ENCODE data around the gene DFFB.
"Not testable (repeated sequence)": the region's sequence is repeated elsewhere in the genome, so short reads cannot be mapped to it uniquely, and the experiment has no call there.

Gene DFFB

DNA sequence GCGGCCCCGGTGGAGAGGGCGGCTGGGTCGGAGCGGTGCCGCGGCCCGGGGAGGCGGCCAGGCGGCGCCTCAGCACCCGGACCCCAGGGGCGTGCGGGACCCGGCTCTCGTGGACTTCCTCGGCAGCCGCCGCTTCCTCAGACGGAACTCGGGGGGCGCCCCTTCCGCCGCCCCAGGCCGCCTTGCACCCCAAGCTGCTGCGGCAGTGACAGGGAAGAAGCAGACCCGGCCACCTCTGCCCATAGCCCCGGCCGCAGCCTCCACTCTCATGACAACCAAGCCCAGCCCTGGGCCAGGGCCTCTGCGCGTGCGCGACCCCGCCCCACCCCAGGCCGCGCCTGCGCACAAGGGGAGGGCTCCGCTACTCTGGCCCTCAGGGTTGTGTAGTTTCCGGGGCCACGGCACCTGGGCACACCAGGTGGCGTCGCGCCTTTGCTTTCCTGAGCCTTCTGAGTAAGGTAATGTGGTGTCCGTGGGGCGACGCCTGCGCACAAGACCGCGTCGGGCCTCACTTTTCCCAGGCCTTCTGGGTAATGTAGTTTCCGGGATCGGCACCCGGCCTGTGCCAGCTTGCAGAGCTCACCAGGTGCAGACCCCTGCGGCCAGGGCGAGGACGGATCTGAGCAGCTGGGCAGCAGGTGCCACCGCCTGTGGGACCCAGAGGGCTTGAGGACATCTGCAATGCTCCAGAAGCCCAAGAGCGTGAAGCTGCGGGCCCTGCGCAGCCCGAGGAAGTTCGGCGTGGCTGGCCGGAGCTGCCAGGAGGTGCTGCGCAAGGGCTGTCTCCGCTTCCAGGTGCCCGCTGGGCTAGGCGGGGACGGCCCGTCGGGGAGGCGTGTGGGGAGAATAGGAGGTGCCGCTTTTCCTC, at the start of gene DFFB, which contains the start of gene CEP104:
Gene DFFB (plus strand): TSS at position 554 of the 868 bp plus-strand sequence. CDS start 128 bp downstream, at position 682.
Gene CEP104 (minus strand): TSS at position 289 of the 868 bp plus-strand sequence. CDS start 4,804 bp downstream, outside the sequence.
- peak; percentile 82 to 87 for DNase-seq

GRCh38 chr1:3807769-3808168, 49.5 kb upstream of the DFFB start:
- DNase-seq: no peak

DNA sequence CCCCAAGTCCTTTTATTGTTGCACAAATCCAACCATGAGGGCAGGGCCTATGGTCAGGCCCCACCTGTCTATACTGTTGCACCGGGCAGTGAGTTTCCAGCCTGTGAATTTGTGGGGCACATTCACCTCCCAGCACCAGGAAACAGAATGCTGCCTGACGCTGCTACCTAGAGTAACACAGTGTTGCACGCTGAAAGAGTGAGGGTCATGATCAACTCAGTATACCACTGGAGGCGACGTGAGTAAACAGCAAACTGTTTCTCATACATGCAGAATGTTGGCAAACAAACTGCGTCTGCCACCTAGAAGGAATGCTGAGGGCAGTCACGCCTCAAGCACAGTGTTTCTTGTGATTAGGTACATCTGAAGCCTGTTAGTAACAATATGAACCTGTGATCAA, 47.6 kb upstream of the DFFB start:
- no peak for DNase-seq

DNA sequence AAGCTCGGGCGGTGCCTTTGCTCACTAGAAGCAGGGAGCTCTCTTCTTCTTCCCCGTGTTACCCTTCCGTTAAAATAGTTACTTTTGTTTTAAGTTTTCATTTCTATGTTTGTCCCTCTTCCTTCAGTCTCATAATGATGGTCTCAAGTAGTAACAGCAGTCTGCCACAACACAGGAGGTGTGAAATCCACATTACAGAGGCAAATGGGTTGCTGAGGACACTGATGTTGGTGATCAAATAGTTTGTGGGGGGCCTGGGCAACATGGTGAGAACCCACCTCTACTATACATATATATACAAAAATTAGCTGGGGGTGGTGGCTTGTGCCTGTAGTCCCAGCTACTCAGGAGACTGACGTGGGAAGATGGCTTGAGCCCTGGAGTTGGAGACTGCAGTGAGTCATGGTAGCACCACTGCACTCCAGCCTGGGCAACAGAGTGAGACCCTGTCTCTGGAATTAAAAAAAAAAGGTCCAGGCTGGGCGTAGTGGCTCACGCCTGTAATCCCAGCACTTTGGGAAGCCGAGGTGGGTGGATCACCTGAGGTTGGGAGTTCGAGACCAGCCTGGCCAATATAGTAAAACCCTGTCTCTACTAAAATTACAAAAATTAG, 47.0 kb upstream of the DFFB start:
- DNase-seq: not testable (repeated sequence)

DNA sequence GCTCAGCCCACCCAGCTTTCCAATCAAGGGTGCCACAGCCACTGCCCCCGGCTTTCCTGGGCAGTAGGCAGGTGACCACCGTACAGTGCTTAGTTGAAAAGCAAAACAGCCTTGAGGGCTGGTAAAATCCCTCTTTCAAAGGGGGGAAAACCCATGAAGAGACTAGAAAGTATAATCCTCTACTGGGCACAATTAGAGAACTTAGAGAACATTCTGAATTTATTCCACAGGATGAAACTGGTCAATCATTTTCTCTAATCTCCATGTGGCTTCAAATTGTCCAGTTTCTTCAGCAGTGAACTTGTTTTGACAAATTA, 45.7 kb upstream of the DFFB start:
- no peak for DNase-seq

- no peak for DNase-seq
These were observed 43.2 kb upstream of the DFFB start for GRCh38 chr1:3814065-3814464.

- DNase-seq: no peak
These were observed 42.3 kb upstream of the DFFB start for GRCh38 chr1:3814771-3815561.

DNA sequence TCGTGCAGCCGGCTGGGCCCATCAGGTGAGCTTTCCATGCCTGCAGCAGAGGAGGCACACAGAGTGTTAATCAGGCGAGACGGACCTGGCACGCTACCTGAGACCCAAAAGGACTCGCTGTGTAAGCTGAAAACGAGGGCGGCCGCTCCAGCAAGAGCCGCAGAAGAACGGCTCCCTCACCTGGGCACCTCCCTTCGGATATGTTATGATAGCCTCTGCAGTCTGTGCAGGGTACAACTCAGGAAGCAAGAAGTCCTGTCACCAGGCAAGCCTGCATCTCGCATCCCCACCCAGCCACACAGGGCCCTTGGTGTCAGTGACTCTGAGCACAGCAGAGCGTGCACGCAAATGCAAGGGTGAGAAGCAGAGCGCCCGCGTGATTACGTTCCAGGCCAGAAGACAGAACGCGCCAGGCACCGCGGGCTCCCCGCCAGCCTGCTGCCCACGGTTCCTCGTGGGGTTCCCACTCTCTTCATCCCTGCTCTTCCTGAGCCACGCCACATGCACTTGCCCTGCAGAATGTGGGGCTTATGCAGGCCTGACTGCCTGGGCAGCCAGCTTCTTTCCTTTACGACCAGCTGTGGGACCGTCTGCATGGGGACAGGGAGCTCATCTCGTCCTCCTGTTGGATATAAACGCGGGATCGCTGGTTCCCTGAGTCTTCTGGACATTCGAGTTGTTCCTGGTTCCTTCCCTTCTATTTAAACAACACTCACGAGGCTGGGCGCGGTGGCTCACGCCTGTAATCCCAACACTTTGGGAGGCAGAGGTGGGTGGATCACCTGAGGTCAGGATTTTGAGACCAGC, 40.7 kb upstream of the DFFB start:
- DNase-seq: no peak

DNA sequence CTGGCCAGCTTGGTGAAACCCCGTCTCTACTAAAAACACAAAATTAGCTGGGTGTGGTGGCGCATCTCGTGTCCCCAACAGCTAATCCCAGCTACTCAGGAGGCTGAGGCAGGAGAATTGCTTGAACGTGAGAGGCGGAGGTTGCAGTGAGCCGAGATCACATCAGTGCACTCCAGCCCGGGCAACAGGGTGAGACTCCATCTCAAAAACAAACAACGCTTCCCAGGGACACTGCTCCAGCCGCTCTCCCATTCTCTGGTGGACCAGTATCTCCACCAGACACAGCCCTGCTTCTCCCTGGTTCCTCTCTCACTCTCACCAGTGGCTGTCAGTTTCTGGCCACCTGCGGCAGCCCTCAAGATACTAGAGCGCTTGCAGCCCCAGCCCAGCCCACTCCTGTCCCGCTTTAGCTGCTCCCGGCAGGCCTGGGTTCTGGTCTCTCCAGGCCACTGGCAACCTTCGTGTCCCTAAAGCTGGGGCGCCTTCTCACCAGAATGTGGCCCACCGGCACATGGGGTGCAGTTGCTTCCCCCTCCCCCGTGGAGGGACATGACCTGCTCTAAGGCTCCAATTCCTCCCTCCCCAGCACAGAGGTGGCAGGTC, 40.0 kb upstream of the DFFB start:
- no peak for DNase-seq

- no peak for DNase-seq
These were observed 39.3 kb upstream of the DFFB start for GRCh38 chr1:3817821-3818597.

DNA sequence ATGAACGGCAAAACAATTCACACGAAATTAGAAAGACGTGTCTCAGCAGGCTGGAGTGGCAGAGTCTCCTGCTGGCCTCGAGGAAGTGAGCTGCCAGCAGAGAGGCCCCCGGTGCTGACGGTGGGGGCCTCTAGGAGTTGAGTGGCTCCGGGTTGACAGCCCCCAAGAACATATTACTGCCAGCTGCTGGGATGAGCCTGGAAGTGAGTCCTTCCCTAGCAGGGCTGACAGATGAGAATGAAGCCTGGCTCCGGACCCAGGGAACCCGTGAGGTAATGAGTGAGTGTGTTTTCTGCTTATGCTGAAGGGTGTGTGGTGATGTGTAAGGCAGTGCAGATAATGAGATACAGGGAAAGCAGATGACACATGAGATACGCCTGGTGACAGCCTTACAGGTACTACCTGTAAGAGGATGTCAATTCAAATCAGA, 37.5 kb upstream of the DFFB start:
- DNase-seq: no peak

GRCh38 chr1:3820316-3820715, 37.0 kb upstream of the DFFB start:
- DNase-seq: no peak

DNA sequence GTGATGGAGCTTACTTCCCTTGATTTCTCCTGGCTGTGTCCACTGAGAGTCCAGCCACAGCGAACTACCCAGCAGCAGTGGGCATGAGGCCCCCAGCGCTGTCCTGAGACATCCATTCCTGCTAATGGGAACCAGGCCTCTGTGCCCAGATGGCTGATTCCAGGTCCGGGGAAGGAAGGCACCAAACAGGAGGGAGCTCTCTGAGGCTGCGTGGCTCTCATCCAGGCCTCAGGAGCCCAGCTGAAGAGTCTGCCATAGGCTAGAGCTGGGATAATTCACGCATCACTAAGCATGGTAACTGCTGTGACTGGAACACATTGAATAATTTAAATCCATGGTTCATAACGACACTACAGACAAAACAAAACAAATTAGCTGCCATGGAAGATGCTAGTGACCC, 36.3 kb upstream of the DFFB start:
- DNase-seq: no peak

DNA sequence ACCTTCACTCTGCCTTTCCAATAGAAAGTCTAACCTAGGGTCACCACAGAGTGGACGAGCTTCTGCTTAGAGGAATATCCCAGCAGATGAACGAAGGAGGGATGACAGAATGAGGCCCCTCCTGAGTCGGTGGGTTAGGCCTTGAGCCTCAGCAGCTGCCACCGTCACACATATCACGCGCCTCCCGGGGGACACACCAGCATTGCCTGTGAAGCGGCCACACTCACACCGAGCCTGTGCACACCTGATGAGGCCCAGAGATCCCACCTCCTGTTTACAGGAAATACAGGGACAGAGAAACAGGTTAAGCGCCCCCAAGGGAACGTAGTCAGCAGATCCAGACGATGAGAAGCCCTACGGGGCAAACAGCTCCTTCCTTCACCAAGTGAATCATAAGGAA, 35.8 kb upstream of the DFFB start:
- DNase-seq: no peak

GRCh38 chr1:3821908-3822307, 35.4 kb upstream of the DFFB start:
- DNase-seq: no peak

- no peak for DNase-seq
These were observed 34.9 kb upstream of the DFFB start for GRCh38 chr1:3822421-3822820.

GRCh38 chr1:3824650-3825049, 32.6 kb upstream of the DFFB start:
- DNase-seq: no peak

- DNase-seq: no peak
These were observed 31.9 kb upstream of the DFFB start for GRCh38 chr1:3825356-3825755.

- no peak for DNase-seq
These were observed 29.4 kb upstream of the DFFB start for GRCh38 chr1:3827813-3828307.

GRCh38 chr1:3828391-3828790, 28.9 kb upstream of the DFFB start:
- DNase-seq: no peak

DNA sequence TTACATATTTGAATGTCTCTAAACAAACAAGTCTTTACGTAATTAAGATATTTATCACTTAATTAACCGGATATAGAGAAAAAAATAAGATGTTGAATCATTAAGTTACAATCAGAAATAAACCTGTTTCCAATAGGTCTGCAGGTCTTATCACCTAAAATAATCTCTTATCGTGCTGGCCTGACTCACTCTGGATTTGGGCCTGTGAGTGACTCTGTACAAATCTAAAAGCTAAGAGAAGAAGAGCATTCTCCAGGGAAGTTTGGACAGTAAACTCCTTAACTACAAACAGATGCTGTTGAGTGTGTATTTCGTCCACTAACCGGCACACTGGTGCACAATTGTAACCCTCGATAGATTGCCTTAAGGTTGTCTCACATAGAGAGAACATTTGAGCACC, 25.6 kb upstream of the DFFB start:
- no peak for DNase-seq

Data from Kasumi-1 (cell line).